Measurements from ENCODE around the gene WDR19. TPM values are rescaled to one million over a fixed set of nuclear protein-coding genes. Genes with fewer than 3 reads are reported as not detected.

WDR19 gene
- total RNA-seq, 1 donor from 2014 or later, result 45.9 TPM

DNA sequence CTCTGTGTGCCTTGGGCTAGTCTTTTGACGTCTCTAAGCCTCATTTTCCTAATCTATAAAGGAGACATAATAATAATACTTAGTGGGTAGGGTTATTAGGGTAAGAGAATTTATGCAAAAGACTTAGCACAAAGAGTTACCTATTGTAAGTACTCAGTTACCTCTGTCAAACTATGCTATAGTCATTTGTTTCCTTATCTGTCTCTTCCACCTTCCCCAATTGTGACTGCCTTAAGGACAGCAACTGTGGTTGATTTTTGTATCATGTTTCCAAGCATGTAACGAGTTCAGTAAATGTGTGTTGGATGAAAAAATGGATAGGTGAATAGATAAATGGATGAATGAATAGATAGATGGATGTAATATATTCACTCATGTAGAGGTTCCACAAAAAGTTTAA, 48.1 kb downstream of the WDR19 start:
- TF ChIP-seq, protein P1, sequence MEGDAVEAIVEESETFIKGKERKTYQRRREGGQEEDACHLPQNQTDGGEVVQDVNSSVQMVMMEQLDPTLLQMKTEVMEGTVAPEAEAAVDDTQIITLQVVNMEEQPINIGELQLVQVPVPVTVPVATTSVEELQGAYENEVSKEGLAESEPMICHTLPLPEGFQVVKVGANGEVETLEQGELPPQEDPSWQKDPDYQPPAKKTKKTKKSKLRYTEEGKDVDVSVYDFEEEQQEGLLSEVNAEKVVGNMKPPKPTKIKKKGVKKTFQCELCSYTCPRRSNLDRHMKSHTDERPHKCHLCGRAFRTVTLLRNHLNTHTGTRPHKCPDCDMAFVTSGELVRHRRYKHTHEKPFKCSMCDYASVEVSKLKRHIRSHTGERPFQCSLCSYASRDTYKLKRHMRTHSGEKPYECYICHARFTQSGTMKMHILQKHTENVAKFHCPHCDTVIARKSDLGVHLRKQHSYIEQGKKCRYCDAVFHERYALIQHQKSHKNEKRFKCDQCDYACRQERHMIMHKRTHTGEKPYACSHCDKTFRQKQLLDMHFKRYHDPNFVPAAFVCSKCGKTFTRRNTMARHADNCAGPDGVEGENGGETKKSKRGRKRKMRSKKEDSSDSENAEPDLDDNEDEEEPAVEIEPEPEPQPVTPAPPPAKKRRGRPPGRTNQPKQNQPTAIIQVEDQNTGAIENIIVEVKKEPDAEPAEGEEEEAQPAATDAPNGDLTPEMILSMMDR (IDR thresholded peaks at IDR 0.05), result no peak
- Mint-ChIP-seq H3K4me1 (ENCODE audit: unreplicated experiment) (no peaks in the 10 kb centered on the region), H3K36me3 (ENCODE audit: unreplicated experiment) (peaks cover 32% of the 10 kb centered on the region), H3K4me3 (ENCODE audit: unreplicated experiment) (no peak overlapping the region), H3K9me3 (ENCODE audit: unreplicated experiment) (no peaks in the 10 kb centered on the region), H3K27me3 (ENCODE audit: unreplicated experiment) (no peaks in the 10 kb centered on the region), H3K27ac (ENCODE audit: unreplicated experiment) (no peak overlapping the region)
- no peak for DNase-seq (ENCODE audit: extremely low spot score, unreplicated experiment)

DNA sequence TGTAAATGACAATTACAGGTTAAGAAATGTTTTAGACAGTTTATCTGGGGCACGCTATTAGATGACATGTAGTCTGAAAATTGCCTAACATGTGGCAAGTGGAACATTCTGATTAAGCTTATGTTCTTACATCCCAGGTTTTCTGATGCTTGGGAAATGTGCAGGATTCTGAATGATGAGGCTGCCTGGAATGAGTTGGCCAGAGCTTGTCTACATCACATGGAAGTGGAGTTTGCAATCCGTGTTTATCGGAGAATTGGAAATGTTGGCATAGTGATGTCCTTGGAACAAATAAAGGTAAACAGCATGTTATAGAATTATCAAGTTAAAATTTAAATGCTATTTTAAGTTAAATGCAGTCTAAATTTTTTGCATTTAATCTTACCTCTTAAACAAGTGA, 49.3 kb downstream of the WDR19 start:
- H3K9me3 Mint-ChIP-seq (ENCODE audit: unreplicated experiment), result no peaks in the 10 kb centered on the region

DNA sequence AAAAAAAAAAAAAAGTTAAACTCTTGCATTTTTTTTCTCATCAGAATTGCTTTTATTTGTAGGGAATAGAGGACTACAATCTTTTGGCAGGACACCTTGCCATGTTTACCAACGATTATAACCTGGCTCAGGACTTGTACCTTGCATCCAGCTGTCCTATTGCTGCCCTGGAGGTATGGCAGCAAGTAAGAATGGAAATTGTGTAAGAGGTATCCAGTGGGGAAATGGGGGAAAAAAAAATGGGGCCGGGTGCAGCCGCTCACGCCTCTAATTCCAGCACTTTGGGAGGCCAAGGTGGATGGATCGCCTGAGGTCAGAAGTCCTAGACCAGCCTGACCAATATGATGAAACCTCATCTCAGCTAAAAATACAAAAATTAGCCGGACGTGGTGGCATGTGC, 49.8 kb downstream of the WDR19 start:
- DNase-seq (ENCODE audit: extremely low spot score, unreplicated experiment), result no peak

More for the DNA sequence above, 49.3 kb downstream of the WDR19 start:
- TF ChIP-seq, protein P1 (IDR thresholded peaks at IDR 0.05), result no peak
- Mint-ChIP-seq H3K27me3 (ENCODE audit: unreplicated experiment) (no peaks in the 10 kb centered on the region), H3K36me3 (ENCODE audit: unreplicated experiment) (peaks cover 39% of the 10 kb centered on the region), H3K4me1 (ENCODE audit: unreplicated experiment) (no peaks in the 10 kb centered on the region), H3K4me3 (ENCODE audit: unreplicated experiment) (no peak overlapping the region), H3K27ac (ENCODE audit: unreplicated experiment) (no peak overlapping the region)
- no peak for DNase-seq (ENCODE audit: extremely low spot score, unreplicated experiment)

DNA sequence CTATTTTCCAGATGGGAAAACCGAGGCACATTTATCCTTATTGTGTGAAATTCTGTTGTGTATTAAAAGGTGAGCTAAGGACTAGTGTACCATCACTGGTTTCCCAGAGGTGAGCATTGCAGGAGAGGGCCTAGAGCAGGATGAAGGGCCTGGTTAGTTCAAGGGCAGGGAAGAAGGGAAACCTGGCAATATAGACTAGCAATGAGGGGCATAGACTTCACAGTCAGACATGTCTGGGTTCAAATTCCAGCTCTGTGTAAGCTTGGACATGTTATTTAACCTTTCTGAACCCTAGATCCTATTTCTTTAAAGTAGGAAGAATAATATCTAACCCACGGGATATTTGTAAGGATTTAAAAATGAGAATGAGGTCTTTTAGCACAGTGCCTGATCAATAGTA, 50.8 kb downstream of the WDR19 start:
- H3K36me3 Mint-ChIP-seq (ENCODE audit: unreplicated experiment), result peaks cover 44% of the 10 kb centered on the region
- DNase-seq (ENCODE audit: extremely low spot score, unreplicated experiment), result no peak
- H3K27ac Mint-ChIP-seq (ENCODE audit: unreplicated experiment), result no peak overlapping the region
- TF ChIP-seq, protein P1 (IDR thresholded peaks at IDR 0.05), result no peak
- no peak overlapping the region for H3K4me3 Mint-ChIP-seq (ENCODE audit: unreplicated experiment)
- H3K4me1 Mint-ChIP-seq (ENCODE audit: unreplicated experiment), result no peaks in the 10 kb centered on the region
- H3K27me3 Mint-ChIP-seq (ENCODE audit: unreplicated experiment), result no peaks in the 10 kb centered on the region
- no peaks in the 10 kb centered on the region for H3K9me3 Mint-ChIP-seq (ENCODE audit: unreplicated experiment)

More for the DNA sequence above, 49.8 kb downstream of the WDR19 start:
- H3K9me3 Mint-ChIP-seq (ENCODE audit: unreplicated experiment), result no peaks in the 10 kb centered on the region
- TF ChIP-seq, protein P1 (IDR thresholded peaks at IDR 0.05), result no peak
- no peak overlapping the region for H3K27ac Mint-ChIP-seq (ENCODE audit: unreplicated experiment)
- no peaks in the 10 kb centered on the region for H3K27me3 Mint-ChIP-seq (ENCODE audit: unreplicated experiment)
- H3K4me1 Mint-ChIP-seq (ENCODE audit: unreplicated experiment), result no peaks in the 10 kb centered on the region
- peaks cover 40% of the 10 kb centered on the region for H3K36me3 Mint-ChIP-seq (ENCODE audit: unreplicated experiment)
- no peak overlapping the region for H3K4me3 Mint-ChIP-seq (ENCODE audit: unreplicated experiment)

DNA sequence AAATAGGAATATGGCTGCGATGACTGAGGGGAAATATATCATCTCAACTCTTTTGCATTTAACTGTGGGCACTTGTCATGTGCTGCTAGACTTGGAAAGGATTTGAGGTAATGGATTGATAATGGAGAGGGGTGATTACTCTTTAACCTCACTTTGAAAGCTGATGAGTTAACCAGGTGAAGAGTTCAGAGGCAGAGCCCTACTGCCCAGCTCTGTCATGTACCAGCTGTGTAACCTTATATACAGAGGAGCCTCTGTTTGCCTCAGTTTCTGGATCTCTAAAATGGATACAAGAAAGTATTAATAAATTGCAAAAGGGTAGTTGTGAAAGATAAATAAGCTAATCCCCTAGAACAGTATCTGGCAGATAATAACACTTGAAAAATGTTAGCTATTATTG, 51.5 kb downstream of the WDR19 start:
- no peaks in the 10 kb centered on the region for H3K4me1 Mint-ChIP-seq (ENCODE audit: unreplicated experiment)
- H3K9me3 Mint-ChIP-seq (ENCODE audit: unreplicated experiment), result no peaks in the 10 kb centered on the region
- H3K4me3 Mint-ChIP-seq (ENCODE audit: unreplicated experiment), result no peak overlapping the region

More for the DNA sequence above, 51.5 kb downstream of the WDR19 start:
- DNase-seq (ENCODE audit: extremely low spot score, unreplicated experiment), result no peak
- TF ChIP-seq, protein P1 (IDR thresholded peaks at IDR 0.05), result no peak
- H3K36me3 Mint-ChIP-seq (ENCODE audit: unreplicated experiment), result peaks cover 46% of the 10 kb centered on the region
- H3K27me3 Mint-ChIP-seq (ENCODE audit: unreplicated experiment), result no peaks in the 10 kb centered on the region
- no peak overlapping the region for H3K27ac Mint-ChIP-seq (ENCODE audit: unreplicated experiment)

All from osteocyte (in vitro differentiated cells).